ENCODE measurements around the gene GPC6. TPM values are rescaled to one million over a fixed set of nuclear protein-coding genes. Genes with fewer than 3 reads are reported as not detected.

GPC6 gene
- total and polyA plus RNA-seq, 4 donors, result 5.0 to 37.4 (median 18.9) TPM

DNA sequence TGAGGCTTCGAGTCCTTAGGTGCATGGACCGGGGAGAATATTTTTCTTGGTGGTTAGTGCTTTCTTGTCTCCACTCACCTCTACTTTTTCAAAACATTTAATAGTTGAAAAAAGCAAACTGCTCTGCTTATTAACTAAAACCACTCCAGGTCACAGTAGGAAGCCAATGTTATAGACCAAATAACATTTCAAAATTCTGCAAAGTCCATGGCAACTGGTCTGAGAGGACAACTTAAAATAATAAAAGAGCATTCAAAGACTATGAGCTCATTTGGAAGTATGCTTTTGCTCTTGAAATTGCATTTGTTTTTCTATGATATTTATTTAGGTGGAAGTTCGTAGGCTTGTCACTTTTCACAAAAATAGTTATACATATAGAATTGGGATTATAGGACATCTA lies 769.9 kb downstream of the GPC6 start:
- ATAC-seq (ENCODE audit: low FRiP score) (no peak), DNase-seq (no peak)
- no peak overlapping the region for H3K27ac ChIP-seq (ENCODE audit: low read depth in 1 of 2, low read length in 2 of 2)
- no peaks in the 10 kb centered on the region for H3K9me3 ChIP-seq (ENCODE audit: control insufficient read depth, low read length)
- WGBS, 2 donors, result 40 to 43% methylated on average over 3 of the region's 3 CpGs
- H3K4me3 ChIP-seq (ENCODE audit: low read length in 2 of 2), result no peak overlapping the region
- H3K36me3 ChIP-seq (ENCODE audit: control insufficient read depth in 1 of 2, insufficient read depth in 2 of 2, low read length in 1 of 2), result no peaks in the 10 kb centered on the region
- intact Hi-C loops (cut with DNase I), result no loop called here
- no peaks in the 10 kb centered on the region for H3K4me1 ChIP-seq (ENCODE audit: control insufficient read depth in 1 of 2, insufficient read depth in 2 of 2, low read length in 2 of 2)
- H3K27me3 ChIP-seq (ENCODE audit: control insufficient read depth in 1 of 2, insufficient read depth in 2 of 2, low read length in 1 of 2), result no peaks in the 10 kb centered on the region

DNA sequence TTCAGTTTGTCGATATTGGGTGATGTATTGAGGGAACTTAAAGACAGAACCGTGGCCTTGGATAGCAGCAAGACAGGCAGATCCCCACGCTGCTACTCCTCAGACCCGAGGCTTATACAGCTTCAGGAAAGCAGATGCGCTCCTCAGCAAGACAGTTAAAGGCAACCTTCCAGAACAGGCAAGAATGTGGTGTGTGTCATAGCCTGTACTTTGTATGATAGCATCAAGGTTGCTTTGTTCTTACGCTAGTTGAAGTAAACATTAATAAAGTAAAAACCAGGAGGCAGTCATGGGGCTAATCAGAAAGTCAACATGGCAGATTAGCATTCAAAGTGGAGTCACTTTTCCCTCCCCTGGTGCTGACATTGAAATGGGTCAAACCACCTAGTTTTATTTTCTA lies 779.7 kb downstream of the GPC6 start:
- Histone ChIP-seq H3K4me3 (ENCODE audit: low read length in 2 of 2) (no peak overlapping the region), H3K27ac (ENCODE audit: low read depth in 1 of 2, low read length in 2 of 2) (no peak overlapping the region), H3K36me3 (ENCODE audit: control insufficient read depth in 1 of 2, insufficient read depth in 2 of 2, low read length in 1 of 2) (no peaks in the 10 kb centered on the region), H3K27me3 (ENCODE audit: control insufficient read depth in 1 of 2, insufficient read depth in 2 of 2, low read length in 1 of 2) (no peaks in the 10 kb centered on the region), H3K4me1 (ENCODE audit: control insufficient read depth in 1 of 2, insufficient read depth in 2 of 2, low read length in 2 of 2) (no peaks in the 10 kb centered on the region), H3K9me3 (ENCODE audit: control insufficient read depth, low read length) (peaks cover 2% of the 10 kb centered on the region)
- ATAC-seq (ENCODE audit: low FRiP score), result no peak
- WGBS, 2 donors, result 93 to 96% methylated on average over 6 of the region's 6 CpGs
- no peak for DNase-seq
- intact Hi-C loops (cut with DNase I), result no loop called here

DNA sequence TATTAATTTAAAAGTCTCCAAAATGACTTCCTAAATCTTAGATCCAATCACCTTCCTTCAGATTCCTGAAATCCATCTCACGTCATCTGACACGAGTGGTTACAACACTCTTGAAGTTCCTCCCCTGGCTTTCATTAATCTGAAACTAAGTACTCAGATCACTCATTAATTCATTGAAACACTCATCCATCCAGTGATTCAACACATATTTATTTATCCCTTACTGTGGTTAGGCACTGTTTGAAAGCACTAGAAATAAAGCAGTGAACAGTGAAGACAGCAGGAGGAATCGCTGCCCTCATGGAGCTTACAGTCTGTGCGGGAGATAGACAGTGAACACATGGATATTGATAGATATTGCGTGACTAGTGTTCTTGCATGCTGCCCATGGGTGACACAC lies 780.5 kb downstream of the GPC6 start:
- WGBS, 2 donors, result 96 to 98% methylated on average over 5 of the region's 5 CpGs
- intact Hi-C loops (cut with DNase I), result no loop called here
- DNase-seq, result no peak
- Histone ChIP-seq H3K9me3 (ENCODE audit: control insufficient read depth, low read length) (peaks cover 2% of the 10 kb centered on the region), H3K36me3 (ENCODE audit: control insufficient read depth in 1 of 2, insufficient read depth in 2 of 2, low read length in 1 of 2) (no peaks in the 10 kb centered on the region), H3K27ac (ENCODE audit: low read depth in 1 of 2, low read length in 2 of 2) (no peak overlapping the region), H3K27me3 (ENCODE audit: control insufficient read depth in 1 of 2, insufficient read depth in 2 of 2, low read length in 1 of 2) (no peaks in the 10 kb centered on the region), H3K4me3 (ENCODE audit: low read length in 2 of 2) (no peak overlapping the region), H3K4me1 (ENCODE audit: control insufficient read depth in 1 of 2, insufficient read depth in 2 of 2, low read length in 2 of 2) (peaks cover 0 to 2% of the 10 kb centered on the region in 2 donors)
- no peak for ATAC-seq (ENCODE audit: low FRiP score)

DNA sequence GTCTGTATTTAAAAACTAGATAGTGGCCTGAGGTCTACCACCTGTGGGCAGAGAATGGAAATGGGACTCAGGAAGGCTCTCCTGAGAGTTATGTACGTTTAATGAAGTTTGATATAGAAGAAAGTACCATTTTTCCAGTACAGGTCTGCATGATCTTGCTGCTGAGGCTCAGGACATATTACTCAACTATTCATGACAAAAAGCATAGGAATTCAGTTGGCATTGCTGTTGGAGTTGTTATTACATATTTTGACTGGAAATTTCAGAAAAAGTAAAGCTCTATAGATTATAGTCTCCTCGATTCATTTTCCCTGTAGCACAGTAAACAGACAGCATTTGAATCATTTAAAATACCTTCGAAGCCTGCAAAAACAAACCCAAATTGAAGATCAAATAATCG lies 783.1 kb downstream of the GPC6 start:
- DNase-seq (no peak), ATAC-seq (ENCODE audit: low FRiP score) (no peak)
- Histone ChIP-seq H3K4me1 (ENCODE audit: control insufficient read depth in 1 of 2, insufficient read depth in 2 of 2, low read length in 2 of 2) (peaks cover 0 to 2% of the 10 kb centered on the region in 2 donors), H3K9me3 (ENCODE audit: control insufficient read depth, low read length) (peaks cover 2% of the 10 kb centered on the region), H3K27ac (ENCODE audit: low read depth in 1 of 2, low read length in 2 of 2) (no peak overlapping the region), H3K4me3 (ENCODE audit: low read length in 2 of 2) (no peak overlapping the region), H3K27me3 (ENCODE audit: control insufficient read depth in 1 of 2, insufficient read depth in 2 of 2, low read length in 1 of 2) (no peaks in the 10 kb centered on the region), H3K36me3 (ENCODE audit: control insufficient read depth in 1 of 2, insufficient read depth in 2 of 2, low read length in 1 of 2) (no peaks in the 10 kb centered on the region)
- WGBS, 2 donors, result 38 to 40% methylated on average over 4 of the region's 4 CpGs
- intact Hi-C loops (cut with DNase I), result no loop called here

DNA sequence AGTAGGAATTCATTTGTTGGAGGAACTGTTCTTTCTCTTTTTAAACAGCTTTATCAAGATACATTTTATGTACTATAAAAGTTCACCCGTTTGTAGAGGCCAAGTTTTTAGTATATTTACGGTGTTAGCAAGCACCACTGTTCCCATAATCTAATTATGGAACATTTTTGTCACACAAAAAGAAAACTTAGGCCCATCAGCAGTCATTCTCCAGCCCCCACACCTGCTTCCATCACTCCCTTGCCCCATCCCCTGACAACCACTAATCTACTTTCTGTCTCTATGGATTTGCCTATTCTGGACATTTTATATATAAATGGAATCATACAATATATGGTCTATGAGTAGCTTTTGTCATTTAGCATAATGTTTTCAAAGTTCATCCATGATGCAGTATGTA lies 787.9 kb downstream of the GPC6 start:
- Histone ChIP-seq H3K36me3 (ENCODE audit: control insufficient read depth in 1 of 2, insufficient read depth in 2 of 2, low read length in 1 of 2) (no peaks in the 10 kb centered on the region), H3K27me3 (ENCODE audit: control insufficient read depth in 1 of 2, insufficient read depth in 2 of 2, low read length in 1 of 2) (no peaks in the 10 kb centered on the region), H3K4me1 (ENCODE audit: control insufficient read depth in 1 of 2, insufficient read depth in 2 of 2, low read length in 2 of 2) (peaks cover 0 to 2% of the 10 kb centered on the region in 2 donors), H3K4me3 (ENCODE audit: low read length in 2 of 2) (no peak overlapping the region), H3K9me3 (ENCODE audit: control insufficient read depth, low read length) (no peaks in the 10 kb centered on the region), H3K27ac (ENCODE audit: low read depth in 1 of 2, low read length in 2 of 2) (no peak overlapping the region)
- DNase-seq (no peak), ATAC-seq (ENCODE audit: low FRiP score) (no peak)
- intact Hi-C loops (cut with DNase I), result no loop called here
- 30 to 48% methylated on average over 2 of the region's 2 CpGs for WGBS, 2 donors

DNA sequence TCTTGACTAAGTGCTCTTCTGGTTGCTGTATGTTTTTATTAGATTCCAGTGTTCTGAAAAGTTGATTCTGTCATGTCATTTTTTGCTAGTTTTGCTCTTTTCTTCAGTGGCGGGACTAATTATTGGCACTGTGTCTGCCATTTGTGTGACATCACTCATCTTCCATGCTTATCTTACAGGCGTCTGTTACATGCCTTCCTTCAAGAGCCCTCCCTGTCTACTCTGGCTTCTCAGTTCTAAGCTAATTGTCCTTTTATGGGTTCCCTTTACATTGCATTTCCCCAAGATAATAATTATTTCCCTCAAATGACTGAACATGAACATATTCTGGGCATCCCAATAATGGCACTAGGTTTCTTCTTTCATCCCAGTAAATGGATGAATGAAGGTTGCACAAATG lies 793.8 kb downstream of the GPC6 start:
- WGBS, 2 donors, result 76 to 82% methylated on average over 2 of the region's 2 CpGs
- H3K27me3 ChIP-seq (ENCODE audit: control insufficient read depth in 1 of 2, insufficient read depth in 2 of 2, low read length in 1 of 2), result no peaks in the 10 kb centered on the region
- no peaks in the 10 kb centered on the region for H3K4me1 ChIP-seq (ENCODE audit: control insufficient read depth in 1 of 2, insufficient read depth in 2 of 2, low read length in 2 of 2)
- no peak for DNase-seq
- no peak overlapping the region for H3K4me3 ChIP-seq (ENCODE audit: low read length in 2 of 2)
- H3K9me3 ChIP-seq (ENCODE audit: control insufficient read depth, low read length), result no peaks in the 10 kb centered on the region
- intact Hi-C loops (cut with DNase I), result no loop called here
- ATAC-seq (ENCODE audit: low FRiP score), result no peak
- no peaks in the 10 kb centered on the region for H3K36me3 ChIP-seq (ENCODE audit: control insufficient read depth in 1 of 2, insufficient read depth in 2 of 2, low read length in 1 of 2)
- H3K27ac ChIP-seq (ENCODE audit: low read depth in 1 of 2, low read length in 2 of 2), result no peak overlapping the region

DNA sequence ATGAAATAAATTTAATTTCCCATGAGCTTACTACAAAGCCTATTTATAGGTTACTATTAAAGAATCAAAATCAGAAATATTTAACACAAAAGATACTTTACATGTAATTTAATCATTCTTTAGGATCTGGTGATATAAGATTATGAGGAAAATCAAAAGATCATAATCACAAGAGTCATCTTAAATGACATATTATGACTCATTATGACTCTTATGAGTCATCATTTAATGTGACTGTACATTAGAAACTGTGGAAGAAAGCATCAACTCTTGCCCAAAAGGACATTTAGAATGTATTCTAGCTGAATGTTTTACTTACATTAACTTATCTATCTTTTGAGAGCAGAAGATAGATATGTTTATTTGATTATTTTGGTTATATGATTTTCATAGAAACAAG lies 794.2 kb downstream of the GPC6 start:
- Histone ChIP-seq H3K36me3 (ENCODE audit: control insufficient read depth in 1 of 2, insufficient read depth in 2 of 2, low read length in 1 of 2) (no peaks in the 10 kb centered on the region), H3K4me1 (ENCODE audit: control insufficient read depth in 1 of 2, insufficient read depth in 2 of 2, low read length in 2 of 2) (no peaks in the 10 kb centered on the region), H3K9me3 (ENCODE audit: control insufficient read depth, low read length) (no peaks in the 10 kb centered on the region), H3K4me3 (ENCODE audit: low read length in 2 of 2) (no peak overlapping the region), H3K27me3 (ENCODE audit: control insufficient read depth in 1 of 2, insufficient read depth in 2 of 2, low read length in 1 of 2) (no peaks in the 10 kb centered on the region), H3K27ac (ENCODE audit: low read depth in 1 of 2, low read length in 2 of 2) (no peak overlapping the region)
- DNase-seq (no peak), ATAC-seq (ENCODE audit: low FRiP score) (no peak)
- intact Hi-C loops (cut with DNase I), result no loop called here

DNA sequence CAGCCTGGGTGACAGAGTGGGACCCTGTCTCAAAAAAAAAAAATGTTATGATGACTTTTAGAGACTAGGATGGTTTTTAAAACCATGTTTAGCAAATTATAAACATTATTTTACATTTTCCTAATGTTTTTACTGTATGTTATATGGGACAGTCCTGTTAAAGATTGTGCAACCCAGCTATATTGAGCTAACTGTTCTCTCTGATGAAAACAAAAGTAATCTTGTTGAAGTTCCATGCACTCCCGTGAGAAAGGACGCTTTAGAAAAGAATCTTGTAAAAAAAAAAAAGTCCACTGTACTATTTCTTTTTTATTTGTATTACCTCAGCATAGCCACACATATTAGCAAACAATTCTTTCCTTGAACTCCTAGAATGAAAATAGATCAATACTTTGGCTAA lies 801.6 kb downstream of the GPC6 start:
- Histone ChIP-seq H3K27ac (ENCODE audit: low read depth in 1 of 2, low read length in 2 of 2) (no peak overlapping the region), H3K4me3 (ENCODE audit: low read length in 2 of 2) (no peak overlapping the region), H3K9me3 (ENCODE audit: control insufficient read depth, low read length) (no peaks in the 10 kb centered on the region), H3K36me3 (ENCODE audit: control insufficient read depth in 1 of 2, insufficient read depth in 2 of 2, low read length in 1 of 2) (no peaks in the 10 kb centered on the region), H3K4me1 (ENCODE audit: control insufficient read depth in 1 of 2, insufficient read depth in 2 of 2, low read length in 2 of 2) (no peaks in the 10 kb centered on the region), H3K27me3 (ENCODE audit: control insufficient read depth in 1 of 2, insufficient read depth in 2 of 2, low read length in 1 of 2) (no peaks in the 10 kb centered on the region)
- DNase-seq, result no peak
- no peak for ATAC-seq (ENCODE audit: low FRiP score)
- 82 to 95% methylated on average over 2 of the region's 2 CpGs for WGBS, 2 donors
- intact Hi-C loops (cut with DNase I), result no loop called here

DNA sequence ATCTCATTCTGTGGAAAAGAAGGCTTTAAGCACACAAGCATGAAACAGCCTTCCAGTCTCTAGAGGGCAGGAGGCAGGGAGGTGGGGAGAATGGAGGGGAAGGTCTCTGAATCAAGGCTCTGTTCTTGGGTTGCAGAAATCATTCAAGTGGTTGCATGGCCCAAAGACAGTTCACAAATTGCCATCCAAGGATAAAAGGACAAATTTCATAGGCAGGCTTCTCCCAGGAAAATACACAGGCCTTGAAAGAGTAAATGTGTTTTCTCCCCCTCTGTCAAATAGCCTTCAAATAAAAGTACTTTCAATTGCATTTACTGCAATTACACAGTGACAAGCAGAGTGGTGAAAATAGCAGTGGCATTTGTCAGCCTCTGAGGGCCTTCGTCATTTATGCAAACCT lies 802.0 kb downstream of the GPC6 start:
- intact Hi-C loops (cut with DNase I), result no loop called here
- Histone ChIP-seq H3K27ac (ENCODE audit: low read depth in 1 of 2, low read length in 2 of 2) (no peak overlapping the region), H3K4me1 (ENCODE audit: control insufficient read depth in 1 of 2, insufficient read depth in 2 of 2, low read length in 2 of 2) (no peaks in the 10 kb centered on the region), H3K27me3 (ENCODE audit: control insufficient read depth in 1 of 2, insufficient read depth in 2 of 2, low read length in 1 of 2) (no peaks in the 10 kb centered on the region), H3K4me3 (ENCODE audit: low read length in 2 of 2) (no peak overlapping the region), H3K9me3 (ENCODE audit: control insufficient read depth, low read length) (no peaks in the 10 kb centered on the region), H3K36me3 (ENCODE audit: control insufficient read depth in 1 of 2, insufficient read depth in 2 of 2, low read length in 1 of 2) (no peaks in the 10 kb centered on the region)
- WGBS, 2 donors, result 95 to 100% methylated on average over 1 of the region's 1 CpG
- ATAC-seq (ENCODE audit: low FRiP score) (no peak), DNase-seq (no peak)
